Endothelial cell (in vitro differentiated cells): ENCODE measurements around the gene TBL2. TPM values are rescaled to one million over a fixed set of nuclear protein-coding genes. Genes with fewer than 3 reads are reported as not detected.
A peak's percentile ranks its signal among the peaks of the same experiment; 100 is the strongest.
"Not testable (repeated sequence)": the region's sequence is repeated elsewhere in the genome, so short reads cannot be mapped to it uniquely, and the experiment has no call there.

Experiments
- DNase-seq: peaks from one replicate; pipeline ENCODE4 v3.0.0; 2021; ENCODE audit warnings: low spot score
- H3K27ac Mint-ChIP-seq: one replicate; pipeline ENCODE4 v1.8.0; 2021; ENCODE audit warnings: mixed read lengths, inconsistent platforms; ENCODE audit not compliant: unreplicated experiment
- H3K27me3 Mint-ChIP-seq: one replicate; pipeline ENCODE4 v1.8.0; 2021; ENCODE audit warnings: mild to moderate bottlenecking, moderate library complexity, mixed read lengths, inconsistent platforms; ENCODE audit not compliant: unreplicated experiment
- H3K36me3 Mint-ChIP-seq: one replicate; pipeline ENCODE4 v1.8.0; 2021; ENCODE audit warnings: mild to moderate bottlenecking, low read depth, mixed read lengths, inconsistent platforms; ENCODE audit not compliant: unreplicated experiment
- H3K4me1 Mint-ChIP-seq: one replicate; pipeline ENCODE4 v1.8.0; 2021; ENCODE audit warnings: mild to moderate bottlenecking, mixed read lengths, inconsistent platforms; ENCODE audit not compliant: unreplicated experiment
- H3K4me3 Mint-ChIP-seq: one replicate; pipeline ENCODE4 v1.8.0; 2021; ENCODE audit warnings: mild to moderate bottlenecking, mixed read lengths, inconsistent platforms; ENCODE audit not compliant: unreplicated experiment
- H3K9me3 Mint-ChIP-seq: one replicate; pipeline ENCODE4 v1.8.0; 2021; ENCODE audit warnings: mixed read lengths, inconsistent platforms; ENCODE audit not compliant: unreplicated experiment
- total RNA-seq: library from RNA; stranded (reverse); fragmentation: NEBNext Ultra II Directional; extraction: Animal tissue kit (Norgen Biotek cat#: 25700); gene quantifications from one replicate; pipeline ENCODE4 v1.2.1, GENCODE V29; 2021; ENCODE audit not compliant: unreplicated experiment
- TF ChIP-seq, protein P1 (sequence below): fragments of 200-600 bp; sonication (generic); IDR thresholded peaks from one replicate; pipeline ENCODE4 v1.5.0; 2021; ENCODE audit warnings: antibody characterized with exemption; ENCODE audit not compliant: unreplicated experiment

TBL2 gene
- total RNA-seq, 1 donor from 2014 or later: 22.4 TPM

DNA sequence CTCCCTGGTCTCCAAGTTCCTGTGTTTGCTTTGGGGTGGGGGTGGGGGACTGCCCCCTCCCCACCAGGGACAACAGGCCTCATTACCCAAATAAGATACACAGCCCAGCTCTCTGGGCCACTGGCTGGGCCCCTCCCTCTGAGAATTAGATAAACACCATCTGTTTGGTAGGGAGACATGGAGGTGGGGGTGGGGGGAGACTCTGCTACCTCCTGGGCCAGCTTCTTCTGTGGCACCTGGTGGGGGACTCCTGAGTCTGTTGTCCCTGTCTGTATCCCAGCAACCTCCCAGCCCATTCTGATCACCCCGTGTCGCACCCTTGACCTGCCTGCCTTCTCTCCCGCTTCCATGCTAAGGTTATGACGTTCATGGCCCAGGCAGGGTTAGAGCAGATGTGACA lies 40.2 kb upstream of the TBL2 start:
- no peak overlapping the region for H3K4me3 Mint-ChIP-seq
- peaks cover 10% of the 10 kb centered on the region for H3K4me1 Mint-ChIP-seq
- DNase-seq: no peak
- TF ChIP-seq, protein P1, sequence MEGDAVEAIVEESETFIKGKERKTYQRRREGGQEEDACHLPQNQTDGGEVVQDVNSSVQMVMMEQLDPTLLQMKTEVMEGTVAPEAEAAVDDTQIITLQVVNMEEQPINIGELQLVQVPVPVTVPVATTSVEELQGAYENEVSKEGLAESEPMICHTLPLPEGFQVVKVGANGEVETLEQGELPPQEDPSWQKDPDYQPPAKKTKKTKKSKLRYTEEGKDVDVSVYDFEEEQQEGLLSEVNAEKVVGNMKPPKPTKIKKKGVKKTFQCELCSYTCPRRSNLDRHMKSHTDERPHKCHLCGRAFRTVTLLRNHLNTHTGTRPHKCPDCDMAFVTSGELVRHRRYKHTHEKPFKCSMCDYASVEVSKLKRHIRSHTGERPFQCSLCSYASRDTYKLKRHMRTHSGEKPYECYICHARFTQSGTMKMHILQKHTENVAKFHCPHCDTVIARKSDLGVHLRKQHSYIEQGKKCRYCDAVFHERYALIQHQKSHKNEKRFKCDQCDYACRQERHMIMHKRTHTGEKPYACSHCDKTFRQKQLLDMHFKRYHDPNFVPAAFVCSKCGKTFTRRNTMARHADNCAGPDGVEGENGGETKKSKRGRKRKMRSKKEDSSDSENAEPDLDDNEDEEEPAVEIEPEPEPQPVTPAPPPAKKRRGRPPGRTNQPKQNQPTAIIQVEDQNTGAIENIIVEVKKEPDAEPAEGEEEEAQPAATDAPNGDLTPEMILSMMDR: no peak
- no peak overlapping the region for H3K27ac Mint-ChIP-seq
- H3K36me3 Mint-ChIP-seq: no peaks in the 10 kb centered on the region
- peaks cover 2% of the 10 kb centered on the region for H3K27me3 Mint-ChIP-seq
- no peaks in the 10 kb centered on the region for H3K9me3 Mint-ChIP-seq

DNA sequence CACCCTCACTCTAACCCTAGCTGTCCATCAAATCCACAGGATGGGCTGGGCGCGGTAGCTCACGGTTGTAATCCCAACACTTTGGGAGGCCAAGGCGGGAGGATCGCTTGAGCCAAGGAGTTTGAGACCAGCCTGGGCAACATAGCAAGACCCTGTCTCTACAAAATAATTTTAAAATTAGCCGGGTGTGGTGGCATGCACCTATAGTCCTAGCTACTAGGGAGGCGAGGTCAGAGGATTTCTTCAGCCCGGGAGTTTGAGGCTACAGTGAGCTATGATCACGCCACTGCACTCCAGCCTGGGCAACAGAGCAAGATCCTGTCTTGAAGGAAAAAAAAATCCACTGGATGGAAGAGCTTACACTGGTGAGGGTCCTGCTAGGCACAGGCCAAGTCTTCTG lies 39.1 kb upstream of the TBL2 start:
- not testable (repeated sequence) for H3K27ac Mint-ChIP-seq, DNase-seq, H3K9me3 Mint-ChIP-seq, H3K27me3 Mint-ChIP-seq, H3K4me3 Mint-ChIP-seq, H3K36me3 Mint-ChIP-seq
- peaks cover 16% of the 10 kb centered on the region for H3K4me1 Mint-ChIP-seq

DNA sequence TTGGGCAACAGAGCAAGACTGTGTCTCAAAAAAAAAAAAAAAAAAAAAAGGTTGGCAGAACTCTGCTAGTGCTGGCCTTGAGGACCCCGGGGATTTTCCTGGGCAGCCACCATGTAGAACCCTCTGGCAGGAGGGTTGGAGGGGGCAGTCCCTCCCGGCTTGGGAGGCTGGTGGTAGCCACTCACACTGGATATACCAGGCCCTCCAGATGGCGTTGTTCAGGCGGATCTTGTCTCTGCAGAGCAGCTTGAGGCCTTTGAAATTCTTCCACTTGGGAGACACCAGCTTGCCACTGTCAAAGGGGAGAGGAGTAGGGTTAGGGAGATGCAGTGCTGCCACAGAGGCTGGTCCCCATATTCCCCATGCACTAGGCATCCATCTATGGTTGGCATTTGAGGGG lies 37.5 kb upstream of the TBL2 start:
- no peak overlapping the region for H3K27ac Mint-ChIP-seq

DNA sequence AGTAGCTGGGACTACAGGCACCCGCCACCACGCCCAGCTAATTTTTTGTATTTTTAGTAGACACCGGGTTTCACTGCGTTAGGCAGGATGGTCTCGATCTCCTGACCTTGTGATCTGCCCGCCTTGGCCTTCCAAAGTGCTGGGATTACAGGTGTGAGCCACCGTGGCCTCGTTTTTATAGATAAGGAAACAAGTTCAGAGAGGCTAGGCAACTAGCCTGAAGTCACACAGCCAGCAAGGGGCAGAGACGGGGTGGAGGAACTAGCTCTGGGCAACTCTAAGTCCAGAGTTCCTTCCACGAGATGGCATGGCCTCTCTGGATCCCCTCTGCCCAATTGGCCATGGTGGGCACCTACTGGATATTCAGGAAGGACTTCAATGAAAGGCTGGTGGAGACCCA lies 36.6 kb upstream of the TBL2 start:
- H3K36me3 Mint-ChIP-seq: not testable (repeated sequence)

More for the DNA sequence above, 37.5 kb upstream of the TBL2 start:
- H3K4me1 Mint-ChIP-seq: peaks cover 21% of the 10 kb centered on the region
- peaks cover 3% of the 10 kb centered on the region for H3K27me3 Mint-ChIP-seq
- TF ChIP-seq, protein P1: no peak
- no peaks in the 10 kb centered on the region for H3K9me3 Mint-ChIP-seq
- no peak for DNase-seq
- no peak overlapping the region for H3K4me3 Mint-ChIP-seq
- H3K36me3 Mint-ChIP-seq: peaks cover 4% of the 10 kb centered on the region

DNA sequence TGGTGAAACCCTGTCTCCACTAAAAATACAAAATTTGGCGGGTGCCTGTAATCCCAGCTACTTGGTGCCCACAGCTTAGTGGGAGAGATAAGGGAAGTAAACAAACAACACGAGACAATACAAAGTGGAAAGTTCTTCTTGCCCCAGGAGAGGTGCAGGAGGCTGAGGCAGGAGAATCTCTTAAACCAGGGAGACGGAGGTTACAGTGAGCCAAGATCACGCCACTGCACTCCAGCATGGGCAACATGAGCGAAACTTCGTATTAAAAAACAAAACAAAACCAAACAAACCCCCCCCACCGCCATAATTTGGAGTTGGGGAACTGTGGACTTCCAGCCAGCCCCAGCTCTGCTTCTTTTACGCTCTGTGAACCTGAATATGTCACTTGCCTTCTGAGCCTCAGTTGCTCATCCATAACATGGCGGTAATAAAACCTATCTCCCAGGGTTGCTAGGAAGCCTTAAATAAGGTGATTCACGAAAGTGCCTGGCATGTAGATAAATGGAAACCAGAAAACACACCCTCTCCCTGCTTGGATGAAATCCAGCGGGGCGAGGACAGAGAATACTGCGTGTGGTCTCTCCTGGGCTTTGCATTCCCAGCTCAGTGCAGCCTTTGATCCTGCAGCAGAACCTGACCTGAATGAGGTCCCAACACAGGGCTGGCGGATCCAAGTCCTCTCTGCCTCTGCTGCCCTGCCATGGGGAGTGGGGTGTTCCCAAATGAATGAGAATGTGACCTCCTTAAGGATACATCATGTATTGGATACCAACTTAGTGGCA lies 35.8 kb upstream of the TBL2 start:
- H3K27ac Mint-ChIP-seq: no peak overlapping the region
- peaks cover 24% of the 10 kb centered on the region for H3K4me1 Mint-ChIP-seq
- TF ChIP-seq, protein P1: no peak
- H3K9me3 Mint-ChIP-seq: no peaks in the 10 kb centered on the region
- H3K36me3 Mint-ChIP-seq: peaks cover 8% of the 10 kb centered on the region
- H3K4me3 Mint-ChIP-seq: no peak overlapping the region
- DNase-seq: no peak
- H3K27me3 Mint-ChIP-seq: peaks cover 9% of the 10 kb centered on the region

More for the DNA sequence above, 36.6 kb upstream of the TBL2 start:
- not testable (repeated sequence) for H3K27ac Mint-ChIP-seq, H3K9me3 Mint-ChIP-seq, H3K27me3 Mint-ChIP-seq, H3K4me3 Mint-ChIP-seq, DNase-seq
- H3K4me1 Mint-ChIP-seq: peaks cover 24% of the 10 kb centered on the region

DNA sequence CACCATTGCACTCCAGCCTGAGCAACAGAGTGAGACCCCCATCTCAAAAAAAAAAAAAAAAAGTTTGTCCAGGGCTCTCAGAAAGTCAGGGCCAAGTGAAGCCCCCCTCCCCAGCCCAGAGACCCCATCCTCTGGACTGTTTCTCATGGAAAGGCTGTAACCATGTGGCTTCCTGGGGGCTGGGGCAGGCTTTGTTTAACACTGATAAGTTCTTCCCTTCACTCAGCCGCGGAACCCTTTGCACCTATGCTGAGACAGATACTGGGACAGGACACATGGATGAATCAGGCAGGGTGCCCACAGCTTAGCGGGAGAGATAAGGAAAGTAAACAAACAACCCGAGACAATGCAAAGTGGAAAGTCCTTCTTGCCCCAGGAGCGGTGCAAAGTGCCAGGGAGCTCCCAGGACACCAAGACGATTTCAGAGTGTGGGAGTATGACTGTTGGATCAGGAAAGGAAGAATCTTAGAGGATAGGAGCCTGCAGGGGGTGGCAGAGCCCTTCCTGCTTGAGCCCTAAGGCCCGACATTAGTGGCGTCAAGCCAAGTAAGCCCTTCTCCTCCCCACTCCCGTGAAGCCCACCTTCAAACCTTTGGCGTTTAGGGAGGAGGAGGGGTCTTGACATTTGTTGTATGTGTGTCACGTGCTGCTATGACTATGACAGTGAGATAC lies 34.4 kb upstream of the TBL2 start:
- peak overlapping the region; percentile 84 for H3K27ac Mint-ChIP-seq

More for the DNA sequence above, 34.4 kb upstream of the TBL2 start:
- TF ChIP-seq, protein P1: no peak
- H3K27me3 Mint-ChIP-seq: peaks cover 9% of the 10 kb centered on the region
- peaks cover 24% of the 10 kb centered on the region for H3K4me1 Mint-ChIP-seq
- no peaks in the 10 kb centered on the region for H3K9me3 Mint-ChIP-seq
- no peak overlapping the region for H3K4me3 Mint-ChIP-seq
- peak; percentile 49 for DNase-seq
- peaks cover 8% of the 10 kb centered on the region for H3K36me3 Mint-ChIP-seq
